ENCODE data around the gene SH3RF3. TPM values are rescaled to one million over a fixed set of nuclear protein-coding genes. Genes with fewer than 3 reads are reported as not detected.

The SH3RF3 gene
- total and polyA plus RNA-seq, 9 of the 15 experiments (the other 6 are each of a cell fraction or from before 2014, with no cell fraction given): 0.02 TPM; not detected in 8

DNA sequence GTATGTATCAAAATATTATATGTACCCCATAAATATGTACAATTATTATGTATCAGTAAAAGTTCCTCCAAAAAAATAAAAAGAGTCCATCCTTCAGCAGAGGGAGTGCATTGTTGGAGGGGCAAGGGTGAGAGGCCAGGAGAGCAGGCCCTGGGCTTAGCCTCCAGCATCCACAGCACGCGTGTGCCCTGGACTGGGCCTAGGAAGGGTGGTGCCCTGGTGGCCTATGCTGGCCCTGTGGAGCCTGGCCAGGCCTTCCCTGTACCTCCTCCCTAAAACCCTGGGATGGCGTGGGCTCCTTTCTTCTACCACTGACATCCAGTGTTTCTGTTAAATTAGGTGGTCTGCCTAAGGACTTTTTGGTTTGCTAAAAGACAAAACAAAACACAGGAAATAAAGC lies 93.4 kb downstream of the SH3RF3 start:
- ChIA-PET CTCF (ENCODE audit: low intra/inter-chr PET ratio) (no interaction called here), POLR2A (no interaction called here)
- Histone ChIP-seq H2AFZ (ENCODE audit: low read depth, low read length) (no peak overlapping the region), H3K9me3 (replicated peaks; ENCODE audit: control insufficient read depth, insufficient read depth, low read depth, low read length) (no peaks in the 10 kb centered on the region), H4K20me1 (replicated peaks; ENCODE audit: control insufficient read depth, insufficient read depth, low read length) (no peaks in the 10 kb centered on the region), H3K4me2 (ENCODE audit: insufficient read depth, low read length) (no peak overlapping the region), H3K36me3 (ENCODE audit: control insufficient read depth, insufficient read depth, low read length) (no peaks in the 10 kb centered on the region), H3K4me3 (no peak overlapping the region), H3K27ac (ENCODE audit: extremely low read depth, low read depth, low read length) (no peak overlapping the region), H3K9ac (ENCODE audit: insufficient read depth in 1 of 2, low read depth in 2 of 2, low read length in 2 of 2) (no peak overlapping the region), H3K9me1 (ENCODE audit: control insufficient read depth, insufficient read depth, low read length) (no peaks in the 10 kb centered on the region), H3K79me2 (ENCODE audit: control insufficient read depth, insufficient read depth, low read length) (no peaks in the 10 kb centered on the region), H3K4me1 (replicated peaks in 1 of 2; ENCODE audit: control insufficient read depth in 2 of 2, insufficient read depth in 2 of 2, low read length in 2 of 2) (no peaks in the 10 kb centered on the region), H3K27me3 (ENCODE audit: control insufficient read depth in 2 of 2, insufficient read depth in 2 of 2, low read length in 2 of 2) (peaks cover 3 to 48% of the 10 kb centered on the region in 2 experiments; a peak in 4 of 5 replicates)
- FAIRE-seq (no peak), DNase-seq (ENCODE audit: extremely low read depth in 1 of 4, low spot score in 3 of 4) (no peak), ATAC-seq (no peak)
- in situ Hi-C loops (cut with MboI): no loop called here
- no TSS peak for BruUV-seq (replicated peaks)
- 0% methylated on average over 2 of the region's 3 CpGs for WGBS (ENCODE audit: insufficient coverage, low coverage, missing lambda C conversion rate)
- TF ChIP-seq TCF3 (CRISPR knock-in tag; IDR thresholded peaks at IDR 0.05) (no peak), IFI16 (CRISPR knock-in tag; IDR thresholded peaks at IDR 0.05) (no peak), ZFP1 (CRISPR knock-in tag; IDR thresholded peaks at IDR 0.05) (no peak), ZFP36 (IDR thresholded peaks at IDR 0.05; ENCODE audit: low read depth, low read length, partially characterized antibody) (no peak), DPF2 (IDR thresholded peaks at IDR 0.05) (no peak), GATAD2B (IDR thresholded peaks at IDR 0.05; ENCODE audit: borderline replicate concordance) (no peak), TBP (optimal IDR thresholded peaks at IDR 0.05; ENCODE audit: low read depth, low read length) (no peak), GATAD2A (IDR thresholded peaks at IDR 0.05) (no peak), ZSCAN32 (CRISPR knock-in tag; IDR thresholded peaks at IDR 0.05) (no peak), BRF1 (IDR thresholded peaks at IDR 0.05; ENCODE audit: borderline replicate concordance, extremely low read depth, insufficient read length) (no peak), KLF10 (CRISPR knock-in tag; IDR thresholded peaks at IDR 0.05) (no peak)
- TF ChIP-seq, protein P1, sequence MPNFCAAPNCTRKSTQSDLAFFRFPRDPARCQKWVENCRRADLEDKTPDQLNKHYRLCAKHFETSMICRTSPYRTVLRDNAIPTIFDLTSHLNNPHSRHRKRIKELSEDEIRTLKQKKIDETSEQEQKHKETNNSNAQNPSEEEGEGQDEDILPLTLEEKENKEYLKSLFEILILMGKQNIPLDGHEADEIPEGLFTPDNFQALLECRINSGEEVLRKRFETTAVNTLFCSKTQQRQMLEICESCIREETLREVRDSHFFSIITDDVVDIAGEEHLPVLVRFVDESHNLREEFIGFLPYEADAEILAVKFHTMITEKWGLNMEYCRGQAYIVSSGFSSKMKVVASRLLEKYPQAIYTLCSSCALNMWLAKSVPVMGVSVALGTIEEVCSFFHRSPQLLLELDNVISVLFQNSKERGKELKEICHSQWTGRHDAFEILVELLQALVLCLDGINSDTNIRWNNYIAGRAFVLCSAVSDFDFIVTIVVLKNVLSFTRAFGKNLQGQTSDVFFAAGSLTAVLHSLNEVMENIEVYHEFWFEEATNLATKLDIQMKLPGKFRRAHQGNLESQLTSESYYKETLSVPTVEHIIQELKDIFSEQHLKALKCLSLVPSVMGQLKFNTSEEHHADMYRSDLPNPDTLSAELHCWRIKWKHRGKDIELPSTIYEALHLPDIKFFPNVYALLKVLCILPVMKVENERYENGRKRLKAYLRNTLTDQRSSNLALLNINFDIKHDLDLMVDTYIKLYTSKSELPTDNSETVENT (CRISPR knock-in tag; IDR thresholded peaks at IDR 0.05): no peak
- TF ChIP-seq, protein P2, sequence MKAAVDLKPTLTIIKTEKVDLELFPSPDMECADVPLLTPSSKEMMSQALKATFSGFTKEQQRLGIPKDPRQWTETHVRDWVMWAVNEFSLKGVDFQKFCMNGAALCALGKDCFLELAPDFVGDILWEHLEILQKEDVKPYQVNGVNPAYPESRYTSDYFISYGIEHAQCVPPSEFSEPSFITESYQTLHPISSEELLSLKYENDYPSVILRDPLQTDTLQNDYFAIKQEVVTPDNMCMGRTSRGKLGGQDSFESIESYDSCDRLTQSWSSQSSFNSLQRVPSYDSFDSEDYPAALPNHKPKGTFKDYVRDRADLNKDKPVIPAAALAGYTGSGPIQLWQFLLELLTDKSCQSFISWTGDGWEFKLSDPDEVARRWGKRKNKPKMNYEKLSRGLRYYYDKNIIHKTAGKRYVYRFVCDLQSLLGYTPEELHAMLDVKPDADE (conservative IDR thresholded peaks at IDR 0.05; ENCODE audit: control insufficient read depth, low read depth, low read length): no peak
- TF ChIP-seq, protein P3, sequence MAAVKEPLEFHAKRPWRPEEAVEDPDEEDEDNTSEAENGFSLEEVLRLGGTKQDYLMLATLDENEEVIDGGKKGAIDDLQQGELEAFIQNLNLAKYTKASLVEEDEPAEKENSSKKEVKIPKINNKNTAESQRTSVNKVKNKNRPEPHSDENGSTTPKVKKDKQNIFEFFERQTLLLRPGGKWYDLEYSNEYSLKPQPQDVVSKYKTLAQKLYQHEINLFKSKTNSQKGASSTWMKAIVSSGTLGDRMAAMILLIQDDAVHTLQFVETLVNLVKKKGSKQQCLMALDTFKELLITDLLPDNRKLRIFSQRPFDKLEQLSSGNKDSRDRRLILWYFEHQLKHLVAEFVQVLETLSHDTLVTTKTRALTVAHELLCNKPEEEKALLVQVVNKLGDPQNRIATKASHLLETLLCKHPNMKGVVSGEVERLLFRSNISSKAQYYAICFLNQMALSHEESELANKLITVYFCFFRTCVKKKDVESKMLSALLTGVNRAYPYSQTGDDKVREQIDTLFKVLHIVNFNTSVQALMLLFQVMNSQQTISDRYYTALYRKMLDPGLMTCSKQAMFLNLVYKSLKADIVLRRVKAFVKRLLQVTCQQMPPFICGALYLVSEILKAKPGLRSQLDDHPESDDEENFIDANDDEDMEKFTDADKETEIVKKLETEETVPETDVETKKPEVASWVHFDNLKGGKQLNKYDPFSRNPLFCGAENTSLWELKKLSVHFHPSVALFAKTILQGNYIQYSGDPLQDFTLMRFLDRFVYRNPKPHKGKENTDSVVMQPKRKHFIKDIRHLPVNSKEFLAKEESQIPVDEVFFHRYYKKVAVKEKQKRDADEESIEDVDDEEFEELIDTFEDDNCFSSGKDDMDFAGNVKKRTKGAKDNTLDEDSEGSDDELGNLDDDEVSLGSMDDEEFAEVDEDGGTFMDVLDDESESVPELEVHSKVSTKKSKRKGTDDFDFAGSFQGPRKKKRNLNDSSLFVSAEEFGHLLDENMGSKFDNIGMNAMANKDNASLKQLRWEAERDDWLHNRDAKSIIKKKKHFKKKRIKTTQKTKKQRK (IDR thresholded peaks at IDR 0.05; ENCODE audit: borderline replicate concordance, low read depth, low read length): no peak
- intact Hi-C loops (cut with micrococcal nuclease): no loop called here
